Esophagus muscularis mucosa (tissue), 4 donors: ENCODE data around the gene RAB4A. TPM values are rescaled to one million over a fixed set of nuclear protein-coding genes. Genes with fewer than 3 reads are reported as not detected.
A peak's percentile ranks its signal among the peaks of the same experiment; 100 is the strongest.

Source experiments
- DNase-seq: peaks from one replicate; pipeline ENCODE4 v3.0.0-alpha.2; 2017; ENCODE audit errors: extremely low spot score
- H3K27ac ChIP-seq, 4 donors: fragments of 200-600 bp; sonication (generic); replicated peaks in 1 of 4; 1 replicate in 3 of 4; 2 replicates in 1 of 4; pipeline ENCODE4 v1.5.1; 2016 to 2019; ENCODE audit warnings: mild to moderate bottlenecking in 1 of 4
- H3K27me3 ChIP-seq, 4 donors: fragments of 200-600 bp; sonication (generic); one replicate each; pipeline versions ENCODE4 v1.5.1 to v1.6.0; 2016 to 2019
- H3K36me3 ChIP-seq, 4 donors: fragments of 200-600 bp; sonication (generic); one replicate each; pipeline ENCODE4 v1.5.1; 2016 to 2019
- H3K4me1 ChIP-seq, 4 donors: fragments of 200-600 bp; sonication (generic); one replicate each; pipeline ENCODE4 v1.5.1; 2016 to 2019
- H3K4me3 ChIP-seq, 4 donors: fragments of 200-600 bp; sonication (generic); 1 replicate in 2 of 4; 2 replicates in 2 of 4; pipeline ENCODE4 v1.5.1; 2016 to 2019; ENCODE audit warnings: mild to moderate bottlenecking in 4 of 4, moderate library complexity in 1 of 4
- H3K9me3 ChIP-seq, 4 donors: fragments of 200-600 bp; sonication (generic); 1 replicate in 3 of 4; 2 replicates in 1 of 4; pipeline ENCODE4 v1.5.1; 2016 to 2019
- CTCF ChIP-seq, 3 experiments: fragments of 200-600 bp in 2 of 3; fragments of 450-650 bp in 1 of 3; sonication (generic) in 2 of 3; IDR thresholded peaks; one replicate each; pipeline ENCODE4 v1.5.1; 2017 to 2019; ENCODE audit warnings: antibody characterized with exemption in 3 of 3, mild to moderate bottlenecking in 2 of 3, moderate library complexity in 1 of 3
- EP300 ChIP-seq: sonication (generic); formaldehyde crosslinking; IDR thresholded peaks from one replicate; pipeline ENCODE4 v1.6.1; 2017; ENCODE audit warnings: antibody characterized with exemption
- POLR2A ChIP-seq: fragments of 450-650 bp; IDR thresholded peaks from one replicate; pipeline ENCODE4 v1.6.1; 2017; ENCODE audit warnings: antibody characterized with exemption, moderate library complexity, mild to moderate bottlenecking, low read depth
- POLR2AphosphoS5 ChIP-seq, 2 donors: sonication (generic); formaldehyde crosslinking; IDR thresholded peaks; one replicate each; pipeline ENCODE4 v1.6.1; 2017; ENCODE audit warnings: antibody characterized with exemption in 2 of 2
- WGBS: methylation state at CpG from one replicate; pipeline ENCODE4 v1.1.5; 2018; 5-methylcytosine and 5-hydroxymethylcytosine counted together
- intact Hi-C: fragments of 100-400 bp; cut with DNase I; formaldehyde crosslinking; loops from one replicate; pipeline ENCODE4 v1.15.1; 2023
- total RNA-seq, 4 donors: library from RNA; depleted of rRNA; stranded (reverse); fragments of >200 nt; gene quantifications; one replicate each; pipeline versions ENCODE4 v1.1.0 to v1.2.1, GENCODE V29; 2016

Gene RAB4A
- total RNA-seq, 4 donors from 2014 or later = 94.9 to 129 (median 108) TPM

DNA sequence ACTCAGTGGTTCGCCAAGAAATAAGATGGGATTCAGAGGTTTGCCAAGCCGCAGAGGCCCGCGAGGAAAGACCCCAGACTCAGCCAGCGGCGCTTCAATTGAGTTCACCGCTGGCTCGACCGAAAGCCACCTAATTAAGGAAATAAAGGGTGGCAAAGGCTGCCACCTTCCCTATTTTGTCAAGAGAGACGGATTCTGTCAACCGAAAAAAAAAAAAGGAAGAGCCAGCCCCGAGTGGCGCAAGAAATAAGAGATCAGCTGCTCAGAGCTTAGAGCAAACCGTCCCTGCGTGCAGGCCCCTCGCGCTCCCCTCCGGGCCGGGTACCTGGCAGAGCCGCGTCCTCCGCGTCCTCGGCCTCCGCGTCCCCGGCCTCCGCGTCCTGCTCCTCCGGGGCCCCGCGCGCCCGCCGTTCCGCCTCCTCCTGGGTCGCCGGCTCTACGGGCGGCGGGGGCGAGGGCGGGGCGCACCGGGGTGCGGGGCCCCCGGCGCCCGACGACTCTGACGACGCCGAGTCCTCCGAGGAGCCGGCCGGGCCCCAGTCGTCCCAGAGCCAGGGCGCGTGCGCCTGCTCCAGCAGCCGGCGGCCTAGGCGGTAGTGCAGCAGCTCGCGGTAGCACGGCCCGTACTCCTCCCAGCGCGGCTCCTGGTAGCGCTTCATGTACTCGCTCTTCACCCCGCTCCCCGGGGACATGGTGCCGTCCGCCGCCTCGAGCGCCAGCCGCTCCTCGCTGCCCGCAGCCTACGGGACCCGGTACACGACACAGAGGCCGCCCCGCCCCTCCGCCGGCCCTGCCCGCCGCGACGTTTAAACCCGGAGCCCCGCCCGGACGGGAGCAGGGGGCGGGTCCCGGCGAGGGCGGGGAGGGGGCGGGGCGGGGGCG lies 71.1 kb downstream of the RAB4A start:
- Histone ChIP-seq H3K4me3 (peak overlapping the region; percentile 80 to 98 (median 86)), H3K27me3 (peaks cover 0 to 7% (median 0%) of the 10 kb centered on the region in 4 donors), H3K9me3 (no peaks in the 10 kb centered on the region), H3K36me3 (no peaks in the 10 kb centered on the region), H3K27ac (peak overlapping the region; percentile 89 to 95 (median 91)), H3K4me1 (peaks cover 8 to 31% (median 26%) of the 10 kb centered on the region in 4 donors)
- TF ChIP-seq POLR2A (no peak), POLR2AphosphoS5 (IDR thresholded peaks at IDR 0.05) (peak; percentile 81 to 86)
- WGBS = under 1% methylated on average over 37 of the region's 103 CpGs
- DNase-seq = no peak
- intact Hi-C loops = loop anchor here (5.0 kb wide), 2 partner anchors 65 to 140 kb away; no protein-coding TSS in a partner anchor

- no peak for DNase-seq
- intact Hi-C loops = loop anchor here (5.0 kb wide), 2 partner anchors 66 to 139 kb away; no protein-coding TSS in a partner anchor
- TF ChIP-seq POLR2AphosphoS5 (IDR thresholded peaks at IDR 0.05) (peak in 1 of 2 donors; percentile 69), POLR2A (no peak), CTCF (IDR thresholded peaks at IDR 0.05) (peak in 1 of 3 experiments; percentile 16)
Observed at GRCh38 chr1:229342656-229343569, 72.0 kb downstream of the RAB4A start, which contains the start of gene CCSAP. CCSAP (minus strand) TSS chr1:229343047; CDS start chr1:229342465, 582 bp downstream.

DNA sequence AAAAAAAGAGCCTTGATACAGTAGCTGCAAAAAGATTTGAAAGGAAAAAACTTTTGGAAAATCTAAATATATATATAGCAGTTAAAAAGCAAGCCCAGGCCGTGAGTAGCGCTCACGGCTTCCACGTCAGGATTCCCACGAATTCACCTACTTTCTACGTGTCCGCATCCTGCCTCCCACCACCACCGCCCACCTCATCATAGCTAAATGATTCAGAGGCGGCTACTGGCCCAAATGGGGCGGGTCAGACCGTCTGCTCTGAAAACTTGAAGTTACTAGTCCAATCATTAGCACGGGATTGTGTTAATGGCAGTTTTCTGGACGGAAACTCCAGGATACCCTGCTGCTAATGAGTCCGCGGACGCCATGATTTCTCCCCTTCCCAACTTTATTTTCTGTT lies 73.2 kb downstream of the RAB4A start:
- TF ChIP-seq EP300 (no peak), POLR2A (no peak), CTCF (IDR thresholded peaks at IDR 0.05) (no peak), POLR2AphosphoS5 (IDR thresholded peaks at IDR 0.05) (no peak)
- Histone ChIP-seq H3K9me3 (no peaks in the 10 kb centered on the region), H3K27me3 (peaks cover 0 to 24% (median 0%) of the 10 kb centered on the region in 4 donors), H3K27ac (no peak overlapping the region), H3K36me3 (no peaks in the 10 kb centered on the region), H3K4me1 (peaks cover 8 to 31% (median 26%) of the 10 kb centered on the region in 4 donors), H3K4me3 (peak overlapping the region in 2 of 4 donors; percentile 80 to 98)
- 79% methylated on average over 16 of the region's 16 CpGs for WGBS
- intact Hi-C loops = loop anchor here (5.0 kb wide), 2 partner anchors 67 to 138 kb away; no protein-coding TSS in a partner anchor
- no peak for DNase-seq

More at GRCh38 chr1:229342656-229343569, 72.0 kb downstream of the RAB4A start, which contains the start of gene CCSAP:
- under 1% methylated on average over 26 of the region's 83 CpGs for WGBS
- no peaks in the 10 kb centered on the region for H3K36me3 ChIP-seq
- H3K27ac ChIP-seq = peak within 1 kb of the TSS; percentile 89 to 95 (median 91)
- H3K4me1 ChIP-seq = peaks cover 8 to 31% (median 26%) of the 10 kb centered on the region in 4 donors
- peaks cover 0 to 15% (median 0%) of the 10 kb centered on the region in 4 donors for H3K27me3 ChIP-seq
- H3K9me3 ChIP-seq = no peaks in the 10 kb centered on the region
- peak within 1 kb of the TSS; percentile 80 to 98 (median 86) for H3K4me3 ChIP-seq

DNA sequence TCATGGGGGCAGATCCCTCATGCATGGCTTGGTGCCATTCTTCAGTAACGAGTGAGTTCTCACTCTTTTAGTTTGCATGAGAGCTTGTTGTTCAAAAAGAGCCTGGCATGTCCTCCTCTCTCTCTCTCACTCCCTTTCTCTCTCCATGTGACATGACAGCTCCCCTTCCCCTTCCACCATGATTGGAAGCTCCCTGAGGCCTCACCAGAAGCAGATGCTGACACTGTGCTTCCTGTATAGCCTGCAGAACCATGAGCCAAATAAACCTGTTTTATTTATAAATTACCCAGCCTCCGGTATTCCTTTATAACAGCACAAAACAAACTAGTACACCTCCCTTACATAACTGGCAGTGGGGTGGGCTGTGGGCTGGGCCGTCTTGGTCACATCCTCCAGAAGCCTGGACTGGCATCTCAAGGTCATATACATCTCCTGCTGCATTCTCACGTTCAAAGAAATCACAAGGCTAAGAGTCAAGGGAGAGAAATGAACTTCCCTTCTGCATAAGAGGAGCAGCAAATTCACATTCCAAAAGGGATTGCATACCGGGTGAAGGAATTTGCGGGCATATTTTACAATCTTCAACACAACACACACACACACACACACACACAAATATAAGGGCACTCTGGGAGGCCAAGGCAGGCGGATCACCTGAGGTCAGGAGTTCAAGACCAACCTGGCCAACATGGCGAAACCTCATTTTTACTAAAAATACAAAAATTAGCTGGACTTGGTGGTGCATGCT lies 74.2 kb downstream of the RAB4A start:
- 85% methylated on average over 8 of the region's 8 CpGs for WGBS
- DNase-seq = no peak
- intact Hi-C loops = loop anchor here (5.0 kb wide), 2 partner anchors 68 to 137 kb away; no protein-coding TSS in a partner anchor
- Histone ChIP-seq H3K36me3 (no peaks in the 10 kb centered on the region), H3K27ac (no peak overlapping the region), H3K4me1 (peaks cover 8 to 31% (median 26%) of the 10 kb centered on the region in 4 donors), H3K4me3 (no peak overlapping the region), H3K9me3 (no peaks in the 10 kb centered on the region), H3K27me3 (peaks cover 0 to 27% (median 0%) of the 10 kb centered on the region in 4 donors)
- TF ChIP-seq CTCF (IDR thresholded peaks at IDR 0.05) (no peak), POLR2A (no peak), EP300 (no peak), POLR2AphosphoS5 (IDR thresholded peaks at IDR 0.05) (no peak)
